Lung (tissue), 12 donors: Measurements from ENCODE around the gene TENM4. TPM values are rescaled to one million over a fixed set of nuclear protein-coding genes. Genes with fewer than 3 reads are reported as not detected.

ENCODE experiments used
- ATAC-seq: fragments of 200-7000 bp; cut with Tn5 transposase; one replicate; pipeline ENCODE4 v1.9.1; 2020; ENCODE audit warnings: moderate number of reproducible peaks; ENCODE audit not compliant: insufficient read depth, low FRiP score
- DNase-seq, 3 donors: peaks; one replicate each; pipeline ENCODE4 v3.0.0-alpha.2; 2013 to 2017
- H3K27ac ChIP-seq, 2 donors: one replicate each; pipeline ENCODE4 v1.5.1; 2013; ENCODE audit warnings: mild to moderate bottlenecking in 2 of 2, moderate library complexity in 2 of 2, control low read depth in 1 of 2, inconsistent platforms in 1 of 2, low read depth in 1 of 2, low read length in 1 of 2
- H3K27me3 ChIP-seq, 3 donors: one replicate each; pipeline ENCODE4 v1.5.1; 2013; ENCODE audit warnings: low read length in 2 of 3; ENCODE audit not compliant: control insufficient read depth in 3 of 3, insufficient read depth in 3 of 3
- H3K36me3 ChIP-seq, 4 donors: one replicate each; pipeline ENCODE4 v1.5.1; 2013; ENCODE audit warnings: low read length in 4 of 4, mild to moderate bottlenecking in 1 of 4, moderate library complexity in 1 of 4; ENCODE audit not compliant: control insufficient read depth in 4 of 4, insufficient read depth in 4 of 4
- H3K4me1 ChIP-seq, 5 donors: one replicate each; pipeline ENCODE4 v1.5.1; 2013; ENCODE audit warnings: low read length in 5 of 5, mild to moderate bottlenecking in 2 of 5, moderate library complexity in 1 of 5; ENCODE audit not compliant: control insufficient read depth in 5 of 5, insufficient read depth in 5 of 5
- H3K4me3 ChIP-seq: one replicate; pipeline ENCODE4 v1.5.1; 2013; ENCODE audit warnings: mild to moderate bottlenecking, control low read depth, moderate library complexity
- H3K9ac ChIP-seq, 2 donors: one replicate each; pipeline ENCODE4 v1.5.1; 2013; ENCODE audit warnings: low read length in 2 of 2, control low read depth in 1 of 2; ENCODE audit not compliant: insufficient read depth in 1 of 2
- H3K9me3 ChIP-seq, 4 donors: one replicate each; pipeline ENCODE4 v1.5.1; 2013; ENCODE audit warnings: low read length in 3 of 4, mild to moderate bottlenecking in 1 of 4, moderate library complexity in 1 of 4; ENCODE audit not compliant: control insufficient read depth in 4 of 4, insufficient read depth in 3 of 4
- WGBS, 2 donors: extraction: QIAGEN DNeasy Blood & Tissue Kit; methylation state at CpG; one replicate each; pipeline ENCODE4 v1.1.7; 2013; 5-methylcytosine and 5-hydroxymethylcytosine counted together
- polyA plus RNA-seq, 2 donors: library from polyadenylated mRNA; stranded (reverse); fragments of 200-250 nt; gene quantifications; one replicate each; pipeline ENCODE4 v1.2.1, GENCODE V29; 2013
- total RNA-seq, 2 donors: library from RNA; depleted of rRNA in 1 of 2; stranded (reverse); fragments of >200 nt in 1 of 2; gene quantifications; one replicate each; pipeline ENCODE4 v1.2.1, GENCODE V29; 2014 to 2021
- TF ChIP-seq, protein P1 (sequence below): IDR thresholded peaks from 2 replicates; pipeline ENCODE4 v1.5.1; 2012; ENCODE audit warnings: mild to moderate bottlenecking; ENCODE audit errors: control extremely low read depth, extremely low read depth
- donor health status: control.
- donor health status: control.
- donor health status: Bipolar disorder and iron deficiency.
- donor health status: healthy.
- donor health status: DM: yes; HTN: yes; CAD: no.

Gene TENM4
- total and polyA plus RNA-seq, 4 donors = 0.28 to 16.4 (median 3.2) TPM

DNA sequence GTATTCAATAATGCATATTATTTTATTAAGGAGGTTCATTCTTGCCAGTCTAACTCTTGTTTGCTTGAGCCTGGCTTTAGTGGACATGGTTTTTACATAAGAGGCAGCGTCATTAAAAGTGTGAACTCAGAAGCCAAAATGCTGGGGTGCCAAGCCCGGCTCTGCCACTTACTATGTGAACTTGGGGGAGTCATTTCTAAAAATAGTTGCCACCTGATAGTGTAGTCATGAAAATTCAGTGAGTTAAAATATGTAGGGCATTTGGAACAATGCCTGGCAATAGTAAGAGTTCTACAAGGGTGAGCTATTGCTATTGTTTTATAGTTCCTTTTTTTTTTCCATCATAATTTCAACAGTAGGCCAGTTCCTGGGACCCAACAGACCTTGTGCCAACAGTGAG, 49.9 kb downstream of the TENM4 start:
- TF ChIP-seq, protein P1, sequence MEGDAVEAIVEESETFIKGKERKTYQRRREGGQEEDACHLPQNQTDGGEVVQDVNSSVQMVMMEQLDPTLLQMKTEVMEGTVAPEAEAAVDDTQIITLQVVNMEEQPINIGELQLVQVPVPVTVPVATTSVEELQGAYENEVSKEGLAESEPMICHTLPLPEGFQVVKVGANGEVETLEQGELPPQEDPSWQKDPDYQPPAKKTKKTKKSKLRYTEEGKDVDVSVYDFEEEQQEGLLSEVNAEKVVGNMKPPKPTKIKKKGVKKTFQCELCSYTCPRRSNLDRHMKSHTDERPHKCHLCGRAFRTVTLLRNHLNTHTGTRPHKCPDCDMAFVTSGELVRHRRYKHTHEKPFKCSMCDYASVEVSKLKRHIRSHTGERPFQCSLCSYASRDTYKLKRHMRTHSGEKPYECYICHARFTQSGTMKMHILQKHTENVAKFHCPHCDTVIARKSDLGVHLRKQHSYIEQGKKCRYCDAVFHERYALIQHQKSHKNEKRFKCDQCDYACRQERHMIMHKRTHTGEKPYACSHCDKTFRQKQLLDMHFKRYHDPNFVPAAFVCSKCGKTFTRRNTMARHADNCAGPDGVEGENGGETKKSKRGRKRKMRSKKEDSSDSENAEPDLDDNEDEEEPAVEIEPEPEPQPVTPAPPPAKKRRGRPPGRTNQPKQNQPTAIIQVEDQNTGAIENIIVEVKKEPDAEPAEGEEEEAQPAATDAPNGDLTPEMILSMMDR = no peak
- no peak for DNase-seq
- Histone ChIP-seq H3K27ac (no peak overlapping the region), H3K9me3 (no peaks in the 10 kb centered on the region), H3K27me3 (no peaks in the 10 kb centered on the region), H3K4me1 (peaks cover 0 to 2% (median 0%) of the 10 kb centered on the region in 5 donors), H3K4me3 (no peak overlapping the region), H3K9ac (no peak overlapping the region), H3K36me3 (no peaks in the 10 kb centered on the region)
- ATAC-seq = no peak
- WGBS, 2 donors = 39 to 41% methylated on average over 2 of the region's 2 CpGs

DNA sequence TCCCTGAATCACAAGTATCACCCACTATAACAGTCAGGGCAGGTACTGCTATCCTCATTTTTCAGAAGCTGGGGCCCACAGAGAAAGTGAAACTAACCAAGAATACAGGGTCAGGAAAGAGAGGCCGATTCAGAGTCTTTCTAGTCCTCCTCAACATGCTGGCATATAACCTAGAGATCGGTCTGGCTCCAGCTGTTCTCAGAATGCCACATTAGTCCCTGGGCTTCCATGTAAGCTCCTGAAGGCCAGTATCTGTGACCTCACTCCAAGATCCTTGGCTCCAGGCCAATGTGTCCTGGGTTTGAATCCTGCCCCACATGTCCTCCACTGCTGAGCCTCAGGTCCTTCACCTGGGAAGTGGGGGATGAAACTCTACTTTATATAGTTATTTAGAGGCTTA, 50.4 kb downstream of the TENM4 start:
- H3K4me1 ChIP-seq = peaks cover 0 to 2% (median 0%) of the 10 kb centered on the region in 5 donors
- ATAC-seq = no peak
- H3K9ac ChIP-seq = no peak overlapping the region
- no peak overlapping the region for H3K27ac ChIP-seq
- DNase-seq = no peak
- H3K27me3 ChIP-seq = no peaks in the 10 kb centered on the region
- H3K9me3 ChIP-seq = no peaks in the 10 kb centered on the region
- TF ChIP-seq, protein P1 = no peak
- no peaks in the 10 kb centered on the region for H3K36me3 ChIP-seq
- no peak overlapping the region for H3K4me3 ChIP-seq
- WGBS, 2 donors = 92 to 96% methylated on average over 2 of the region's 2 CpGs

DNA sequence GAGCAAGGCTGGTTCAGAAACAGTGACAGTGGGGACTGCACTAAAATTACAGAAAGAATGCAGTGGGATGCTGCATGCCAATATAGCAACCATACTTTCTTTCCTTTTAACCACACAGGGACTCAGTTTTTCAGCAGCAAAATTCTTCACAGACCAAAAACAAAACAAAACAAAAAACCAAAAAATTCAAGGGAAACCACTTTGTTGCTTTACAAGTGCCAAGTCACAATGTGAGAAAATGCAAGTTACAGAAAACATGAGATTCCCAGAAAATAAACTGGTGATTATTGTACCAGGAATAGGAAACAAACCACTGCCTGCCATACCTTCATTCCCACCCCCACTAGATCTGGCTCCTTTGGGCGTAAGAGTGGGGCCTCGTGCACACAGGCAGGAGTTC, 52.6 kb downstream of the TENM4 start:
- no peak for ATAC-seq
- Histone ChIP-seq H3K9me3 (no peaks in the 10 kb centered on the region), H3K4me3 (no peak overlapping the region), H3K4me1 (peaks cover 0 to 2% (median 0%) of the 10 kb centered on the region in 5 donors), H3K9ac (no peak overlapping the region), H3K36me3 (no peaks in the 10 kb centered on the region), H3K27ac (no peak overlapping the region), H3K27me3 (no peaks in the 10 kb centered on the region)
- WGBS, 2 donors = 88 to 89% methylated on average over 2 of the region's 2 CpGs
- TF ChIP-seq, protein P1 = no peak
- DNase-seq = no peak

DNA sequence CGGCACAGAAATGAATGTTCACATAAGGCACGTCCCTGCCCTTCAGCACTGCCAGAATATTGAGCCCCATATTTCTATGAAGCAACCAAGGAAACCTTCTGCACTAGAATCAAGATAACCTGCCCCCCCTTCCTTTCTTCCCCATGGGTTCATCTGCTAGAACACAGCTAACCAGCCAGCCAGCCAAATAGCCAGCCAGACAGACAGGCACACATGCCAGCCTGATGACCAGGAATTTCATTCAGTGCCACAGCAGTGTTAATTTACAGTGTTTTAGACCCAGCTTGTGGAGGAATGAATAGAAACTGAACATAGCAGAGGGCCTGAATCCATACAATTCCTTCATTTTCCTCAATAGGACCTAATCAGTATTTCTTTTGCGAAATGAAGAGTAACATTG, 57.0 kb downstream of the TENM4 start:
- TF ChIP-seq, protein P1 = no peak
- Histone ChIP-seq H3K27me3 (no peaks in the 10 kb centered on the region), H3K4me3 (no peak overlapping the region), H3K36me3 (no peaks in the 10 kb centered on the region), H3K9ac (no peak overlapping the region), H3K27ac (no peak overlapping the region), H3K4me1 (no peaks in the 10 kb centered on the region), H3K9me3 (no peaks in the 10 kb centered on the region)
- WGBS, 2 donors = 83 to 91% methylated on average over 3 of the region's 3 CpGs
- ATAC-seq (no peak), DNase-seq (no peak)
